ENCODE results near the gene AK2. TPM values are rescaled to one million over a fixed set of nuclear protein-coding genes. Genes with fewer than 3 reads are reported as not detected.
A peak's percentile ranks its signal among the peaks of the same experiment; 100 is the strongest.

AK2 gene
- polyA plus RNA-seq, 3 donors: 68.8 to 180 (median 162) TPM

DNA sequence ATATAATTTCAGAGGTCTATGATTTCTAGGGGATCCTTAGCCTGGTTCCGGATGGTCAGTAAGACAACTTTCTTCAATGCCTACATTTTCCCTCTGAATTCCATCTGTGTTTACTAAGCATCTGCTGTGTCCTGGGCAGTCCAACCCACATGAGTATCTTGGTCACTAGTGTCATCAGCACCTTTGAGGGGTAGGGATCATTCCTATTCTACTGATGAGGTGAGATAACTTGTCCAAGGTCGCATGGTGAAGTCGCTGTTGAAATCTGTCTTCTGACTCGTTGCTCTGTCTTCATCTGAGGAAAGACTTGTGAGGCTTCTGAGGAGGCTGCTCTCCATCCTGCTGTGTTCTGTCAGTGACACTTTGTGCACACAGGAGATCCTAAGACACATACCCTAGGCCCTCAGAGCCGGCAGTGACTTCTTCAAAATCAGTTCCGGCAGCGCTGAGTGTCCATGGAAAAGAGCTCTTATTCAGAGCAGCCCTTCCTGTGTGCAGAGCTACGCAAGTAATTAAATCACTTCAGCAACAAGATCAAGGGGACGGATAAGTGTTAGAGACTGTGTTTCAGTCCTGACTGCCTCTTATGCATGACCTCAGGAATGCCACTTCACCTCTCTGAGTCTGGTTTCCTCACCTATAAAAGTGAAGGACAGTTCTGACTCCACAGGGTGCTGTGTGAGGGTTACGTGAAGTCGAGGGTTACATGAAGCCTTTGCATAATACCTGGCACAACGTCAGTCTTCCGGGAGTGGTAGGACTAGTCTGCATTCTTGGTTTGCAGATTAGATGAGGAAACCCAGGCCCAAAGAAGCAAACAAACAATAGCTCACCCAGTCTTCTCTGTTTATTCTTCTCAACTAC, 28.4 kb downstream of the AK2 start:
- H3K4me3 ChIP-seq (replicated peaks in 1 of 3; ENCODE audit: low read depth in 2 of 3, low read length in 3 of 3): no peak overlapping the region
- H3K9me3 ChIP-seq (replicated peaks in 1 of 2; ENCODE audit: control insufficient read depth in 1 of 2, insufficient read depth in 1 of 2, low read length in 2 of 2): no peaks in the 10 kb centered on the region
- Mint-ChIP-seq H3K27ac (peak overlapping the region; percentile 5 to 67 (median 35)), H3K4me3 (no peak overlapping the region), H3K27me3 (ENCODE audit: low read depth in 3 of 3) (no peaks in the 10 kb centered on the region), H3K9me3 (peaks cover 0 to 2% (median 0%) of the 10 kb centered on the region in 7 donors), H3K36me3 (peaks cover 64 to 72% of the 10 kb centered on the region in 2 donors), H3K4me1 (peaks cover 21% of the 10 kb centered on the region)
- H3K36me3 ChIP-seq (replicated peaks in 1 of 2; ENCODE audit: control insufficient read depth in 1 of 2, insufficient read depth in 2 of 2, low read length in 2 of 2): peaks cover 42 to 81% of the 10 kb centered on the region in 2 donors
- no peak for DNase-seq
- H3K79me2 ChIP-seq (ENCODE audit: insufficient read depth, low read length): peaks cover 9% of the 10 kb centered on the region
- peaks cover 0 to 5% of the 10 kb centered on the region in 2 donors for H3K4me1 ChIP-seq (ENCODE audit: control insufficient read depth in 1 of 2, insufficient read depth in 2 of 2, low read length in 2 of 2)
- peak overlapping the region in 1 of 2 donors; percentile 29 for H3K27ac ChIP-seq (ENCODE audit: low read depth in 1 of 2, low read length in 2 of 2)
- intact Hi-C loops (cut with micrococcal nuclease): loop anchor here (5.0 to 10.0 kb wide), 4 partner anchors 41 to 76 kb away; partner anchors contain the start of gene RNF19B (in 1 of the 2)
- TF ChIP-seq, protein P1, sequence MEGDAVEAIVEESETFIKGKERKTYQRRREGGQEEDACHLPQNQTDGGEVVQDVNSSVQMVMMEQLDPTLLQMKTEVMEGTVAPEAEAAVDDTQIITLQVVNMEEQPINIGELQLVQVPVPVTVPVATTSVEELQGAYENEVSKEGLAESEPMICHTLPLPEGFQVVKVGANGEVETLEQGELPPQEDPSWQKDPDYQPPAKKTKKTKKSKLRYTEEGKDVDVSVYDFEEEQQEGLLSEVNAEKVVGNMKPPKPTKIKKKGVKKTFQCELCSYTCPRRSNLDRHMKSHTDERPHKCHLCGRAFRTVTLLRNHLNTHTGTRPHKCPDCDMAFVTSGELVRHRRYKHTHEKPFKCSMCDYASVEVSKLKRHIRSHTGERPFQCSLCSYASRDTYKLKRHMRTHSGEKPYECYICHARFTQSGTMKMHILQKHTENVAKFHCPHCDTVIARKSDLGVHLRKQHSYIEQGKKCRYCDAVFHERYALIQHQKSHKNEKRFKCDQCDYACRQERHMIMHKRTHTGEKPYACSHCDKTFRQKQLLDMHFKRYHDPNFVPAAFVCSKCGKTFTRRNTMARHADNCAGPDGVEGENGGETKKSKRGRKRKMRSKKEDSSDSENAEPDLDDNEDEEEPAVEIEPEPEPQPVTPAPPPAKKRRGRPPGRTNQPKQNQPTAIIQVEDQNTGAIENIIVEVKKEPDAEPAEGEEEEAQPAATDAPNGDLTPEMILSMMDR (IDR thresholded peaks at IDR 0.05): no peak
- 100% methylated on average over 5 of the region's 13 CpGs for WGBS (ENCODE audit: insufficient coverage)
- H4K20me1 ChIP-seq (ENCODE audit: insufficient read depth, low read length): peaks cover 4% of the 10 kb centered on the region
- H3K9ac ChIP-seq (ENCODE audit: insufficient read depth, low read length, poor library complexity, severe bottlenecking): no peak overlapping the region
- H2AFZ ChIP-seq (ENCODE audit: insufficient read depth, low read depth, low read length, poor library complexity, severe bottlenecking): no peak overlapping the region
- H3K27me3 ChIP-seq (ENCODE audit: control insufficient read depth in 2 of 2, insufficient read depth in 2 of 2, low read length in 2 of 2): no peaks in the 10 kb centered on the region
- no peak overlapping the region for H3K4me2 ChIP-seq (replicated peaks; ENCODE audit: extremely low read depth, low read length, poor library complexity, severe bottlenecking)

DNA sequence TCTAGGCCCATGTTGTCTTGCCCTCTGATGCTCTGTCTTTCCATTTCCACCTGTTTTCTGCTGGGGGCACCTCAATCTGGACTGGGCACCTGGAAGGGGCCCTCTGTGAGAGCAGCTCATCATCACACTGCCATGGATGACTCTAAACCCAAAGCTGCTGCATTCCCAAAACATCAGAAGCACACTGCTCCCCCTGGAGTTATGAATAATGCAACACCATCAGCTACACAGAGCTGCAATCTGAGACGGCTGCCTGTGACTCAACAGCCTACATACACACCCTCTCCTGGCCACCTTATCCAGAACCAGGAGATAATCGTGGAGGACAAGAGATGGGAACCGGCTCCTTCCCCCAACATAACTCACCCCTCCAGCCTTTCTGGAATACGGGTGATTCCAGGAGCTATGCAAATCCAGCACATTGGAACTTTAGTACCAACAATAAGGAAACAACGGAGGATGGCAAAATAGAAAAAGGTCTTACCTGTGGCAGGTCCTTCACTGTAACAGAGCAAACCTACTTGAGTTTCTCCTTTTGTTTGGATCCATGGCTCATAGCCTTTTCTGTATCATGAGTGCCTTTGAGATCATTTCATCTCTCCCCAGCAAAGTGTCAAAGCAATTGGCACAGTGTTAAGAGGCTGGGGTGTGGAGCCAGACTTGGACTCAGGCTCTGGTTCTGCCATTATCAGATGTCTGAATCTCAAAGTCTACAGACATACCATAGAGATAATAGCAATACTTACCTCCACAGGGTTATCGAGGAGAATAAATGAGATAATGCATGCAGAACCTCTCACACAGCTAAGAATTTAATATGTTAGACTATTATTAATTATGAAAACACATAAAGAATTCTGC, 29.3 kb downstream of the AK2 start:
- H3K9me3 Mint-ChIP-seq: peaks cover 0 to 2% (median 0%) of the 10 kb centered on the region in 7 donors
- WGBS (ENCODE audit: insufficient coverage): 33% methylated on average over 2 of the region's 6 CpGs

More for the DNA sequence above, 29.3 kb downstream of the AK2 start:
- no peak overlapping the region for H3K9ac ChIP-seq (ENCODE audit: insufficient read depth, low read length, poor library complexity, severe bottlenecking)
- H3K4me3 Mint-ChIP-seq: no peak overlapping the region
- peak overlapping the region in 6 of 7 donors; percentile 38 to 85 (median 66) for H3K27ac Mint-ChIP-seq
- H3K27me3 ChIP-seq (ENCODE audit: control insufficient read depth in 2 of 2, insufficient read depth in 2 of 2, low read length in 2 of 2): no peaks in the 10 kb centered on the region
- intact Hi-C loops (cut with micrococcal nuclease): loop anchor here (1.0 to 10.0 kb wide), 5 partner anchors 40 to 75 kb away; partner anchors contain the start of gene RNF19B (in 1 of the 2)
- no peaks in the 10 kb centered on the region for H3K27me3 Mint-ChIP-seq (ENCODE audit: low read depth in 3 of 3)
- H3K4me2 ChIP-seq (replicated peaks; ENCODE audit: extremely low read depth, low read length, poor library complexity, severe bottlenecking): no peak overlapping the region
- TF ChIP-seq, protein P1 (IDR thresholded peaks at IDR 0.05): peak; percentile 58
- H3K36me3 Mint-ChIP-seq: peaks cover 62 to 63% of the 10 kb centered on the region in 2 donors
- DNase-seq: peak; percentile 67 to 85 (median 80)
- H3K79me2 ChIP-seq (ENCODE audit: insufficient read depth, low read length): peaks cover 9% of the 10 kb centered on the region
- no peak overlapping the region for H2AFZ ChIP-seq (ENCODE audit: insufficient read depth, low read depth, low read length, poor library complexity, severe bottlenecking)
- H3K9me3 ChIP-seq (replicated peaks in 1 of 2; ENCODE audit: control insufficient read depth in 1 of 2, insufficient read depth in 1 of 2, low read length in 2 of 2): no peaks in the 10 kb centered on the region
- peak overlapping the region in 1 of 2 donors; percentile 6 for H3K27ac ChIP-seq (ENCODE audit: low read depth in 1 of 2, low read length in 2 of 2)
- peaks cover 4% of the 10 kb centered on the region for H4K20me1 ChIP-seq (ENCODE audit: insufficient read depth, low read length)
- H3K4me1 ChIP-seq (ENCODE audit: control insufficient read depth in 1 of 2, insufficient read depth in 2 of 2, low read length in 2 of 2): peaks cover 0 to 5% of the 10 kb centered on the region in 2 donors
- peaks cover 34 to 75% of the 10 kb centered on the region in 2 donors for H3K36me3 ChIP-seq (replicated peaks in 1 of 2; ENCODE audit: control insufficient read depth in 1 of 2, insufficient read depth in 2 of 2, low read length in 2 of 2)
- no peak overlapping the region for H3K4me3 ChIP-seq (replicated peaks in 1 of 3; ENCODE audit: low read depth in 2 of 3, low read length in 3 of 3)
- peaks cover 24% of the 10 kb centered on the region for H3K4me1 Mint-ChIP-seq

Measured in CD14-positive monocyte (primary cell).